ENCODE results near the gene RXRA.

GRCh38 chr9:134399435-134400056 is 73.3 kb downstream of the RXRA start:
- TF ChIP-seq CTCF (IDR thresholded peaks at IDR 0.05) (peak; percentile 41 to 53 (median 46)), EP300 (IDR thresholded peaks at IDR 0.05; ENCODE audit: low read depth) (no peak), POLR2AphosphoS5 (IDR thresholded peaks at IDR 0.05) (no peak)

Measured in transverse colon (tissue), 4 donors.